GM12878 (cell line): ENCODE measurements around the gene EPHA2. TPM values are rescaled to one million over a fixed set of nuclear protein-coding genes. Genes with fewer than 3 reads are reported as not detected.

Experiments used
- ATAC-seq: fragments of 200-7000 bp; cut with Tn5 transposase; 3 replicates; pipeline ENCODE4 v1.9.1; 2020; ENCODE audit warnings: mild to moderate bottlenecking, moderate library complexity
- BruUV-seq: library from RNA; stranded (reverse); fragments of 400-500 nt; replicated peaks from 2 replicates; lab custom pipeline; 2021; lab: Mats Ljungman, UMichigan
- CTCF ChIA-PET: fragments of 300-600 bp; sonication (Branson Sonifier 250); formaldehyde crosslinking; extraction: SDS; loops from one replicate; lab custom pipeline; 2021; ENCODE audit warnings: inconsistent platforms; lab: Yijun Ruan, JAX
- POLR2A ChIA-PET: fragments of 350-600 bp; formaldehyde crosslinking; extraction: SDS; loops from one replicate; lab custom pipeline; 2021; ENCODE audit warnings: inconsistent platforms; lab: Charles Lee
- RAD21 ChIA-PET: fragments of 300-600 bp; sonication (Branson Sonifier 250); formaldehyde crosslinking; loops from one replicate; lab custom pipeline; 2023; ENCODE audit warnings: antibody characterized with exemption; ENCODE audit not compliant: unreplicated experiment; lab: Charles Lee
- SMC1A ChIA-PET: fragments of 300-600 bp; sonication (Branson Sonifier 250); formaldehyde crosslinking; loops from one replicate; lab custom pipeline; 2023; ENCODE audit not compliant: unreplicated experiment, uncharacterized antibody; lab: Charles Lee
- DNase-seq: peaks from one replicate; pipeline ENCODE4 v3.0.0-alpha.2; 2011; ENCODE audit warnings: low read depth, low spot score
- FAIRE-seq: peaks from 3 replicates; lab custom pipeline; 2011; peaks lifted over from hg19 to GRCh38; lab: Jason Lieb, UNC
- H2AFZ ChIP-seq: 2 replicates; pipeline ENCODE4 v1.6.0; 2011; ENCODE audit warnings: low read depth, low read length, control low read depth; ENCODE audit not compliant: control insufficient read depth
- H3K27ac ChIP-seq: 2 replicates; pipeline ENCODE4 v1.5.1; 2011; ENCODE audit warnings: control low read depth; ENCODE audit not compliant: control insufficient read depth, insufficient read depth
- H3K27me3 ChIP-seq, 2 experiments: replicated peaks in 1 of 2; 2 replicates each; pipeline versions ENCODE4 v1.6.0 to v1.6.1; 2011; ENCODE audit warnings: low read length in 1 of 2; ENCODE audit not compliant: control insufficient read depth in 2 of 2, insufficient read depth in 2 of 2
- H3K36me3 ChIP-seq, 2 experiments: 2 replicates each; pipeline ENCODE4 v1.5.1; 2011; ENCODE audit warnings: low read length in 1 of 2; ENCODE audit not compliant: control insufficient read depth in 2 of 2, insufficient read depth in 2 of 2
- H3K4me1 ChIP-seq: 2 replicates; pipeline ENCODE4 v1.6.1; 2011; ENCODE audit warnings: mild to moderate bottlenecking, low read length, moderate library complexity, mixed read lengths; ENCODE audit not compliant: control insufficient read depth, insufficient read depth
- H3K4me2 ChIP-seq: 2 replicates; pipeline ENCODE4 v1.6.0; 2011; ENCODE audit warnings: control low read depth; ENCODE audit not compliant: control insufficient read depth, insufficient read depth
- H3K4me3 ChIP-seq: fragments of 200-600 bp; sonication (generic); 2 replicates; pipeline ENCODE4 v1.5.1; 2016
- H3K79me2 ChIP-seq: 2 replicates; pipeline ENCODE4 v1.6.0; 2011; ENCODE audit warnings: low read length; ENCODE audit not compliant: control insufficient read depth, insufficient read depth
- H3K9ac ChIP-seq: 2 replicates; pipeline ENCODE4 v1.8.0; 2011; ENCODE audit warnings: low read length, control low read depth, mixed read lengths; ENCODE audit not compliant: control insufficient read depth, insufficient read depth
- H3K9me3 ChIP-seq: replicated peaks from 3 replicates; pipeline ENCODE4 v1.5.1; 2011; ENCODE audit warnings: mild to moderate bottlenecking, low read length; ENCODE audit not compliant: control insufficient read depth, insufficient read depth
- H4K20me1 ChIP-seq: 2 replicates; pipeline ENCODE4 v1.6.0; 2011; ENCODE audit not compliant: control insufficient read depth, insufficient read depth
- E4F1 ChIP-seq: fragments of 450-650 bp; IDR thresholded peaks from 2 replicates; pipeline ENCODE4 v1.6.1; 2018; ENCODE audit warnings: borderline replicate concordance, mild to moderate bottlenecking; ENCODE audit not compliant: partially characterized antibody
- KAT2A ChIP-seq: conservative IDR thresholded peaks from 2 replicates; pipeline ENCODE4 v1.6.1; 2011; ENCODE audit warnings: low read depth, low read length; ENCODE audit not compliant: control insufficient read depth
- WGBS: methylation state at CpG from one replicate; pipeline ENCODE4 v1.1.6; 2016; ENCODE audit warnings: low lambda C conversion rate; ENCODE audit not compliant: insufficient replicate concordance, insufficient coverage; ENCODE audit errors: missing lambda C conversion rate; 5-methylcytosine and 5-hydroxymethylcytosine counted together
- in situ Hi-C: fragments of 300-500 bp; cut with MboI; formaldehyde crosslinking; loops from 9 replicates; pipeline ENCODE4 v1.14.3; 2018; ENCODE audit warnings: mixed read lengths
- intact Hi-C: fragments of 100-400 bp; cut with micrococcal nuclease; formaldehyde crosslinking; loops from one replicate; pipeline ENCODE4 v1.14.2; 2022; ENCODE audit not compliant: unreplicated experiment
- polyA plus RNA-seq, 11 experiments: library from polyadenylated mRNA; depleted of rRNA in 4 of 11; unstranded in 6 of 11; stranded (reverse) in 5 of 11; fragments of >200 nt; fragmentation: Nextera tagmentation in 4 of 11; fragmentation: Illumina TruSeq in 1 of 11; extraction: Ambion mirVana in 4 of 11; extraction: Trizol in 1 of 11; gene quantifications; 1 replicate in 1 of 11; 2 replicates in 10 of 11; pipeline versions ENCODE4 v1.2.1 to v1.2.3, GENCODE V29; 2011 to 2016; ENCODE audit warnings: inconsistent platforms in 2 of 11, missing spikeins in 2 of 11, low read depth in 1 of 11
- total RNA-seq, 4 experiments: library from RNA; depleted of rRNA in 3 of 4; stranded (reverse); fragments of >200 nt in 3 of 4; fragmentation: Illumina TruSeq in 1 of 4; extraction: Trizol in 1 of 4; gene quantifications; 2 replicates each; pipeline versions ENCODE4 v1.2.1 to v1.2.3, GENCODE V29; 2013 to 2021

EPHA2 gene
- total and polyA plus RNA-seq, 10 of the 15 experiments (the other 5 are each of a cell fraction or from before 2014, with no cell fraction given): 0.04 to 0.51 (median 0.23) TPM; not detected in 2

- no peaks in the 10 kb centered on the region for H3K36me3 ChIP-seq
- ChIA-PET RAD21 (no interaction called here), CTCF (no interaction called here), POLR2A (no interaction called here), SMC1A (no interaction called here)
- WGBS: 32% methylated on average over 27 of the region's 28 CpGs
- no peak overlapping the region for H2AFZ ChIP-seq
- DNase-seq: no peak
- no peaks in the 10 kb centered on the region for H3K9me3 ChIP-seq
- no peak for ATAC-seq
- in situ Hi-C loops (no loop called here), intact Hi-C loops (no loop called here)
- H3K27ac ChIP-seq: no peak overlapping the region
- H4K20me1 ChIP-seq: no peaks in the 10 kb centered on the region
- TF ChIP-seq E4F1: no peak
- TF ChIP-seq KAT2A: no peak
- no peak for FAIRE-seq
- H3K4me2 ChIP-seq: no peak overlapping the region
- H3K79me2 ChIP-seq: no peaks in the 10 kb centered on the region
- no peak overlapping the region for H3K9ac ChIP-seq
- H3K27me3 ChIP-seq: no peaks in the 10 kb centered on the region
- no TSS peak for BruUV-seq
- no peak overlapping the region for H3K4me3 ChIP-seq
- no peaks in the 10 kb centered on the region for H3K4me1 ChIP-seq
Observed at GRCh38 chr1:16133007-16133961, 22.6 kb downstream of the EPHA2 start.
